NB4 (cell line): ENCODE measurements around the gene OXA1L.

Source experiments
- CTCF ChIP-seq: IDR thresholded peaks from one replicate; pipeline ENCODE4 v1.5.1; 2012; ENCODE audit warnings: low read depth, low read length
- MAX ChIP-seq: IDR thresholded peaks from 2 replicates; pipeline ENCODE4 v1.6.1; 2011; ENCODE audit warnings: low read depth, low read length
- POLR2A ChIP-seq: IDR thresholded peaks from 2 replicates; pipeline ENCODE4 v1.6.1; 2011; ENCODE audit warnings: mild to moderate bottlenecking; ENCODE audit not compliant: insufficient read length; ENCODE audit errors: extremely low read depth

- no peak for TF ChIP-seq CTCF
- TF ChIP-seq MAX: no peak
- TF ChIP-seq POLR2A: no peak
These were observed 14.1 kb upstream of the OXA1L start for GRCh38 chr14:22752422-22752821.
